K562 (cell line): ENCODE results near the gene GMEB1. TPM values are rescaled to one million over a fixed set of nuclear protein-coding genes. Genes with fewer than 3 reads are reported as not detected.

Source experiments
- CBX5 ChIP-seq: IDR thresholded peaks from 2 replicates; pipeline ENCODE4 v1.6.1; 2014; ENCODE audit warnings: low read depth, borderline replicate concordance
- CEBPG ChIP-seq, 3 experiments: fragments of 200-800 bp in 1 of 3; sonication (Bioruptor generic) in 1 of 3; sonication (generic) in 1 of 3; formaldehyde crosslinking in 1 of 3; IDR thresholded peaks in 2 of 3; conservative IDR thresholded peaks in 1 of 3; 2 replicates each; pipeline versions ENCODE4 v1.6.1 to v1.8.0; 2016 to 2022; ENCODE audit warnings: missing compliant biosample characterization in 2 of 3, missing genetic modification characterization in 2 of 3, mild to moderate bottlenecking in 1 of 3, missing genetic modification reagents in 1 of 3
- CTBP1 ChIP-seq: fragments of 450-650 bp; IDR thresholded peaks from 2 replicates; pipeline ENCODE4 v1.6.1; 2016; ENCODE audit warnings: borderline replicate concordance
- GATAD2B ChIP-seq: fragments of 450-650 bp; IDR thresholded peaks from 2 replicates; pipeline ENCODE4 v1.6.1; 2017; ENCODE audit warnings: mild to moderate bottlenecking, borderline replicate concordance
- KLF10 ChIP-seq: fragments of 250-450 bp; sonication (Bioruptor Pico); IDR thresholded peaks from 2 replicates; pipeline ENCODE4 v1.6.1; 2021; ENCODE audit warnings: matching md5 sums
- MEF2D ChIP-seq: conservative IDR thresholded peaks from 2 replicates; pipeline ENCODE4 v1.6.1; 2016; ENCODE audit warnings: low read depth, missing genetic modification characterization, missing compliant biosample characterization
- MEIS2 ChIP-seq: fragments of 450-650 bp; IDR thresholded peaks from 2 replicates; pipeline ENCODE4 v1.6.1; 2014; ENCODE audit warnings: mild to moderate bottlenecking; ENCODE audit not compliant: partially characterized antibody
- MTA2 ChIP-seq: fragments of 450-650 bp; IDR thresholded peaks from 2 replicates; pipeline ENCODE4 v1.6.1; 2016; ENCODE audit warnings: low read depth
- NCOA4 ChIP-seq: fragments of 450-650 bp; IDR thresholded peaks from 2 replicates; pipeline ENCODE4 v1.6.1; 2018; ENCODE audit warnings: mild to moderate bottlenecking; ENCODE audit not compliant: partially characterized antibody
- NEUROD1 ChIP-seq: fragments of 150-350 bp; IDR thresholded peaks from 2 replicates; pipeline ENCODE4 v1.6.1; 2014; ENCODE audit warnings: borderline replicate concordance, low read length, low read depth; ENCODE audit not compliant: partially characterized antibody
- NFRKB ChIP-seq: fragments of 450-650 bp; IDR thresholded peaks from 2 replicates; pipeline ENCODE4 v1.6.1; 2016; ENCODE audit warnings: low read depth
- PCBP1 ChIP-seq: fragments of 200-400 bp; formaldehyde crosslinking; IDR thresholded peaks from 2 replicates; pipeline ENCODE4 v1.6.1; 2018; ENCODE audit warnings: mild to moderate bottlenecking, low read depth, low read length; ENCODE audit not compliant: poor library complexity, severe bottlenecking
- ZC3H4 ChIP-seq: sonication (generic); formaldehyde crosslinking; IDR thresholded peaks from 2 replicates; pipeline ENCODE4 v1.9.0; 2021; ENCODE audit warnings: missing genetic modification reagents, borderline replicate concordance
- ZNF133 ChIP-seq: fragments of 250-450 bp; sonication (Bioruptor Pico); IDR thresholded peaks from 2 replicates; pipeline ENCODE4 v1.4.0; 2020; ENCODE audit warnings: mild to moderate bottlenecking
- ZNF143 ChIP-seq: sonication (generic); formaldehyde crosslinking; IDR thresholded peaks from 2 replicates; pipeline ENCODE4 v1.9.0; 2022; ENCODE audit warnings: mild to moderate bottlenecking, missing genetic modification reagents
- ZNF239 ChIP-seq: fragments of 250-450 bp; sonication (Bioruptor Pico); IDR thresholded peaks from 2 replicates; pipeline ENCODE4 v1.4.0; 2020; ENCODE audit warnings: mild to moderate bottlenecking
- ZNF41 ChIP-seq: fragments of 250-450 bp; sonication (Bioruptor Pico); conservative IDR thresholded peaks from 2 replicates; pipeline ENCODE4 v1.4.0; 2020; ENCODE audit warnings: mild to moderate bottlenecking
- ZNF778 ChIP-seq: fragments of 450-650 bp; formaldehyde crosslinking; IDR thresholded peaks from 2 replicates; pipeline ENCODE4 v1.4.0; 2020; ENCODE audit warnings: mild to moderate bottlenecking, moderate library complexity
- polyA plus RNA-seq, 8 experiments: library from polyadenylated mRNA; depleted of rRNA in 4 of 8; stranded (reverse) in 5 of 8; unstranded in 3 of 8; fragments of >200 nt; fragmentation: Nextera tagmentation in 2 of 8; fragmentation: Illumina TruSeq in 1 of 8; extraction: Ambion mirVana in 2 of 8; extraction: Trizol in 1 of 8; gene quantifications; 2 replicates each; pipeline versions ENCODE4 v1.2.1 to v1.2.3, GENCODE V29; 2011 to 2014; ENCODE audit warnings: inconsistent platforms in 1 of 8, missing spikeins in 1 of 8
- total RNA-seq, 7 experiments: library from RNA; depleted of rRNA in 6 of 7; stranded (reverse); fragments of >200 nt in 6 of 7; fragmentation: Illumina TruSeq in 2 of 7; extraction: Trizol in 2 of 7; gene quantifications; 2 replicates each; pipeline versions ENCODE4 v1.2.1 to v1.2.3, GENCODE V29; 2011 to 2021; ENCODE audit warnings: low replicate concordance in 1 of 7
- TF ChIP-seq, protein P1 (sequence below), 2 experiments: fragments of 450-650 bp in 1 of 2; sonication (generic) in 1 of 2; formaldehyde crosslinking in 1 of 2; IDR thresholded peaks in 1 of 2; conservative IDR thresholded peaks in 1 of 2; 2 replicates each; pipeline versions ENCODE4 v1.6.1 to v1.8.1; 2016 to 2023; ENCODE audit warnings: mild to moderate bottlenecking in 2 of 2, moderate library complexity in 2 of 2, inconsistent platforms in 1 of 2, missing genetic modification reagents in 1 of 2
- TF ChIP-seq, protein P2 (sequence below): sonication (generic); IDR thresholded peaks from 2 replicates; pipeline ENCODE4 v1.6.1; 2016
- TF ChIP-seq, protein P3 (sequence below), 3 experiments: fragments of 200-800 bp in 1 of 3; fragments of 250-450 bp in 1 of 3; fragments of 450-650 bp in 1 of 3; sonication (Bioruptor Pico) in 1 of 3; sonication (Bioruptor generic) in 1 of 3; formaldehyde crosslinking in 1 of 3; IDR thresholded peaks; 2 replicates each; pipeline versions ENCODE4 v1.6.1 to v1.8.0; 2016 to 2022; ENCODE audit warnings: mild to moderate bottlenecking in 2 of 3, missing genetic modification characterization in 2 of 3, missing compliant biosample characterization in 1 of 3, moderate library complexity in 1 of 3

Gene GMEB1
- total and polyA plus RNA-seq, 9 of the 15 experiments (the other 6 are each of a cell fraction or from before 2014, with no cell fraction given), result 6.6 to 17.5 (median 8.5) TPM

DNA sequence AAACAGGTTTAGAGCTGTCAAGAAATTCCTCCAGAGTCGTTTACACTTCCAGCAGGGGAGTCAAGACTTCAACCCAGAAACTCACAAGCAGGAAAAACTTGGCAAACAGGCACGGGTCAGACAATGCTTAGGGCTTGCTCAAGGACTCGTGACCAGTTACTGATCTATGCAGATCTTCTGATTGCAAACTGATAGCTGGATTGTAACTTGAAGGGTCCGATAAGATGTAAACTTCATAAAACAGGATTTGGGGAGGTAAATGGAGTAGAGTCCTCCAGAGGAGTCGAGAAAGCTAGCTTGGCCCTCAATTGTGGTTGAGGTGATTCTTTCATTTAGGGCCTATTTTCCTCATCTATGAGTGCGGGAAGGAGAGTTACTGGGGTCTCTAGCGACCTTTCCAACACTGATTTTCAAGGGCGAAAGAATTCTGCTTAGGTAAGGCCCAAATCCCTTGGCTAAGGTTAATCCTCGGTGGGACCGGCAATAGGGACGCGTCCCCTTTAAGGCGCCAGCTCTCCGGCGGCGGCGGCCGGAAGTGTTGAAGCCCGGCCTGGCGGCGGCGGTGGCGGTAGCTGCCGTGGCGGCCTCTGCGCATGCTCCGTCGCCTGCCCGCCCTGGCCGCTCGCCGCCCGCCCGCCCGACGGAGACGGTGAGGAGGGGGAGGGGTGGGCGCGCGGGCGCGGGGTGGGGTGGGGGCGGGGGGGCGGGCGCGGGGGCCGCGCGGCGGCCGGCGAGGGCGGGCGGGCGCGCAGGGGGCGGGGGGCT lies at the start of gene GMEB1 (continued):
- TF ChIP-seq, protein P1, sequence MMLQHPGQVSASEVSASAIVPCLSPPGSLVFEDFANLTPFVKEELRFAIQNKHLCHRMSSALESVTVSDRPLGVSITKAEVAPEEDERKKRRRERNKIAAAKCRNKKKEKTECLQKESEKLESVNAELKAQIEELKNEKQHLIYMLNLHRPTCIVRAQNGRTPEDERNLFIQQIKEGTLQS (IDR thresholded peaks at IDR 0.05), result no peak
- TF ChIP-seq, protein P1 (CRISPR knock-in tag; conservative IDR thresholded peaks at IDR 0.05), result no peak
- TF ChIP-seq CBX5, result no peak
- no peak for TF ChIP-seq ZNF41 (CRISPR knock-in tag)
- TF ChIP-seq, protein P2, sequence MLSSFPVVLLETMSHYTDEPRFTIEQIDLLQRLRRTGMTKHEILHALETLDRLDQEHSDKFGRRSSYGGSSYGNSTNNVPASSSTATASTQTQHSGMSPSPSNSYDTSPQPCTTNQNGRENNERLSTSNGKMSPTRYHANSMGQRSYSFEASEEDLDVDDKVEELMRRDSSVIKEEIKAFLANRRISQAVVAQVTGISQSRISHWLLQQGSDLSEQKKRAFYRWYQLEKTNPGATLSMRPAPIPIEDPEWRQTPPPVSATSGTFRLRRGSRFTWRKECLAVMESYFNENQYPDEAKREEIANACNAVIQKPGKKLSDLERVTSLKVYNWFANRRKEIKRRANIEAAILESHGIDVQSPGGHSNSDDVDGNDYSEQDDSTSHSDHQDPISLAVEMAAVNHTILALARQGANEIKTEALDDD, result peak; percentile 28; the same call in 1 of the 2 replicates
- TF ChIP-seq ZNF133 (CRISPR knock-in tag), result no peak
- TF ChIP-seq CEBPG (CRISPR knock-in tag; IDR thresholded peaks at IDR 0.05), result no peak
- 0 out of 4 replicates have a peak, but pooled peaks of 1 of the 2 experiments have one; percentile 24 for TF ChIP-seq CEBPG (tag; conservative IDR thresholded peaks at IDR 0.05 in 1 of 2, IDR thresholded peaks at IDR 0.05 in 1 of 2)
- TF ChIP-seq NFRKB, result peak; percentile 85
- TF ChIP-seq CTBP1, result peak; percentile 68
- no peak for TF ChIP-seq ZC3H4 (CRISPR knock-in tag)
- no peak for TF ChIP-seq ZNF778 (CRISPR knock-in tag)
- TF ChIP-seq MTA2, result no peak
- no peak for TF ChIP-seq ZNF143
- TF ChIP-seq PCBP1, result no peak
- no peak for TF ChIP-seq NCOA4
- TF ChIP-seq, protein P3, sequence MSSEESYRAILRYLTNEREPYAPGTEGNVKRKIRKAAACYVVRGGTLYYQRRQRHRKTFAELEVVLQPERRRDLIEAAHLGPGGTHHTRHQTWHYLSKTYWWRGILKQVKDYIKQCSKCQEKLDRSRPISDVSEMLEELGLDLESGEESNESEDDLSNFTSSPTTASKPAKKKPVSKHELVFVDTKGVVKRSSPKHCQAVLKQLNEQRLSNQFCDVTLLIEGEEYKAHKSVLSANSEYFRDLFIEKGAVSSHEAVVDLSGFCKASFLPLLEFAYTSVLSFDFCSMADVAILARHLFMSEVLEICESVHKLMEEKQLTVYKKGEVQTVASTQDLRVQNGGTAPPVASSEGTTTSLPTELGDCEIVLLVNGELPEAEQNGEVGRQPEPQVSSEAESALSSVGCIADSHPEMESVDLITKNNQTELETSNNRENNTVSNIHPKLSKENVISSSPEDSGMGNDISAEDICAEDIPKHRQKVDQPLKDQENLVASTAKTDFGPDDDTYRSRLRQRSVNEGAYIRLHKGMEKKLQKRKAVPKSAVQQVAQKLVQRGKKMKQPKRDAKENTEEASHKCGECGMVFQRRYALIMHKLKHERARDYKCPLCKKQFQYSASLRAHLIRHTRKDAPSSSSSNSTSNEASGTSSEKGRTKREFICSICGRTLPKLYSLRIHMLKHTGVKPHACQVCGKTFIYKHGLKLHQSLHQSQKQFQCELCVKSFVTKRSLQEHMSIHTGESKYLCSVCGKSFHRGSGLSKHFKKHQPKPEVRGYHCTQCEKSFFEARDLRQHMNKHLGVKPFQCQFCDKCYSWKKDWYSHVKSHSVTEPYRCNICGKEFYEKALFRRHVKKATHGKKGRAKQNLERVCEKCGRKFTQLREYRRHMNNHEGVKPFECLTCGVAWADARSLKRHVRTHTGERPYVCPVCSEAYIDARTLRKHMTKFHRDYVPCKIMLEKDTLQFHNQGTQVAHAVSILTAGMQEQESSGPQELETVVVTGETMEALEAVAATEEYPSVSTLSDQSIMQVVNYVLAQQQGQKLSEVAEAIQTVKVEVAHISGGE (CRISPR knock-in tag; IDR thresholded peaks at IDR 0.05), result peak in 1 of 3 experiments; percentile 89; a peak in 2 of 6 replicates
- no peak for TF ChIP-seq ZNF239 (CRISPR knock-in tag)
- peak; percentile 36 for TF ChIP-seq MEIS2
- TF ChIP-seq KLF10 (CRISPR knock-in tag), result peak; percentile 26; the same call in 1 of the 2 replicates
- no peak for TF ChIP-seq NEUROD1
- 0 out of 2 replicates have a peak, but pooled peaks have one; percentile 60 for TF ChIP-seq MEF2D (tag)
- TF ChIP-seq GATAD2B, result 0 out of 2 replicates have a peak, but pooled peaks have one; percentile 25
